T47D (cell line): Measurements from ENCODE around the gene AMZ2.
"Not testable (repeated sequence)": the region's sequence is repeated elsewhere in the genome, so short reads cannot be mapped to it uniquely, and the experiment has no call there.

ENCODE experiments used
- DNase-seq, 2 experiments: peaks; one replicate each; pipeline versions ENCODE4 v3.0.0 to v3.0.0-alpha.2; 2011 to 2012; ENCODE audit warnings: low read depth in 1 of 2, low spot score in 1 of 2
- JUND ChIP-seq: IDR thresholded peaks from 2 replicates; pipeline ENCODE4 v1.6.1; 2012; ENCODE audit warnings: low read depth
- in situ Hi-C: cut with HindIII; loops from 2 replicates; pipeline ENCODE4 v1.10.0; 2016; ENCODE audit warnings: low sequenced_read_pairs, low pct_unique_long_range_greater_than_20kb

The AMZ2 gene

DNA sequence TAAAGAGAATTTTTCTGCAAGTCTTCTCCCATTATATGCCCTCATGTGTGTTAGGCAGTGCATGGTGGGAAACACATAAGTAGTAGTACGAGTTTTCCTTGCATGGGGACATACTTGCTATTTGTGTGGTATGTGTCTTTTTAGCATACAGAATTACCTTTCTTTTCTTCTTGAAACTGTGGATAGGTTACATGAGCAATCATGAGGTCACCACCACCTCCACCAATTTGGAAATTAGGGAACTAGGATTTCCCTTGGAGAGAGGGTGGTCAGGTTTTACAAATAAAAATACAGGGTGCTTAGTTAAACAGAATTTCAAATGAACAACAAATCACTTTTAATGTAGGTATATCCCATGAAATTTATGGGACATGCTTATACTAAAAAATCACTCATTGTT lies 16.3 kb upstream of the AMZ2 start:
- no peak for TF ChIP-seq JUND
- in situ Hi-C loops, result no loop called here
- no peak for DNase-seq

DNA sequence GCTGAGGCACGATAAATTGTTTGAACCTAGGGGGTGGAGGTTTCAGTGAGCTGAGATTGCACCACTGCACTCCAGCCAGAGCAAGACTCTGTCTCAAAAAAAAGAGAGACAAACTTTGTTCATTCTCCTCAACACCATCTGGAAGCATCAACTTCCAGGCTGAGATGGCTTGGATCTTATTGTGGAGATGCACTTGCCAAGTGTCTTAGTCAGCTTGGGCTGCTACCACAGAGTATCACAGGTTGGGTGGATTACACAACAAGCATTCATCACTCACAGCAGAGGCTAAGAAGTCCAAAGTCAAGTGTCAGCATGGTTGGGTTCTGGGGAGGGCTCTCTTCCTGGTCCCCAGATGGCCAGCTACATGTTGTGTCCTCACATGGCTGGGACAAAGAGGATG lies 15.1 kb upstream of the AMZ2 start:
- DNase-seq, in situ Hi-C loops: not testable (repeated sequence)

DNA sequence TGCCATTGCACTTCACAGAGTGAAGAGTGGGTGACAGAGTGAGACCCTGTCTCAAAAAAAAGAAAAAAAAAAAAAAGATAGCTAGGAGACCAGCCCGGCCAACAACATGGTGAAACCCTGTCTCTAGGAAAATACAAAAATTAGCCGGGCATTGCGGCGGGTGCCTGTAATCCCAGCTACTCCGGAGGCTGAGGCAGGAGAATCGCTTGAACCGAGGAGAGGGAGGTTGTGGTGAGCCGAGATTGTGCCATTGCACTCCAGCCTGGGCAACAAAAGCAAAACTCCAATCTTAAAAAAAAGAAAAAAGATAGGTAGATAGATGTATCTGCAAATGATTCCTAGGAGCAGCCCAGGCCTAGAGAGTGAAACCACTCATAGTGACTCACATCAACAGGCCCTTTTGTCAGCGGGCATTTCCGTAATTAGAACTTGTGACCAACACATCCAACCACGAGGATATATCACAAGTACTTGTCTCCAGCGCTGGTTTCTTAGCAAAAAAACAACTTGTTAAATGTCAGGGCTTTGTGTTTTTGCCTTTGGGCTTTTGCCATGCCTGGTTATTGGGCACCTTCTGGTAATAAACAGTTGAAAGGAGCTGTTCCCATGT lies 13.0 kb upstream of the AMZ2 start:
- in situ Hi-C loops, DNase-seq: not testable (repeated sequence)

DNA sequence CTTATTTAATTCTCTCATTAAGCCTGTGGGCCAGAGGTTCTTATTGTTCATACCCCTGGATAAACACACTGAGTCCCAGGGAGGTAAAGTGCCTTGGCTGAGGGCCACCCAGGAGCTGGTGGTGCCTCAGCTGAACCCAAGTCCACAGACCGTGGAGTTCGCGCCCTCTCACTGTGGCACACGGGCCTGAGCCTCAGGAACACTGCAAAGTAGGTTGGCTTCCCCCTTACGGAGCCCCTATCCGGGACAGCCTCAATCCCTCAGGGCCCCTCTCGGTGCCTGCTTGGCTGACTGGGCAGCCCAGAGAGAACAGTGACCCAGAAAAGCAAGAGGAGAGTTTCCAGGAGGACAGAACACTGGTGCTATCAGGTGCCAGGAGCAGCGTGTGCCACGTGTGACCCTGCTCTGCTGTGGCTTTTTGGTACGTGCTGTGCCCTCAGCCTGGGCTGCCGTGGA lies 12.5 kb upstream of the AMZ2 start:
- not testable (repeated sequence) for DNase-seq

DNA sequence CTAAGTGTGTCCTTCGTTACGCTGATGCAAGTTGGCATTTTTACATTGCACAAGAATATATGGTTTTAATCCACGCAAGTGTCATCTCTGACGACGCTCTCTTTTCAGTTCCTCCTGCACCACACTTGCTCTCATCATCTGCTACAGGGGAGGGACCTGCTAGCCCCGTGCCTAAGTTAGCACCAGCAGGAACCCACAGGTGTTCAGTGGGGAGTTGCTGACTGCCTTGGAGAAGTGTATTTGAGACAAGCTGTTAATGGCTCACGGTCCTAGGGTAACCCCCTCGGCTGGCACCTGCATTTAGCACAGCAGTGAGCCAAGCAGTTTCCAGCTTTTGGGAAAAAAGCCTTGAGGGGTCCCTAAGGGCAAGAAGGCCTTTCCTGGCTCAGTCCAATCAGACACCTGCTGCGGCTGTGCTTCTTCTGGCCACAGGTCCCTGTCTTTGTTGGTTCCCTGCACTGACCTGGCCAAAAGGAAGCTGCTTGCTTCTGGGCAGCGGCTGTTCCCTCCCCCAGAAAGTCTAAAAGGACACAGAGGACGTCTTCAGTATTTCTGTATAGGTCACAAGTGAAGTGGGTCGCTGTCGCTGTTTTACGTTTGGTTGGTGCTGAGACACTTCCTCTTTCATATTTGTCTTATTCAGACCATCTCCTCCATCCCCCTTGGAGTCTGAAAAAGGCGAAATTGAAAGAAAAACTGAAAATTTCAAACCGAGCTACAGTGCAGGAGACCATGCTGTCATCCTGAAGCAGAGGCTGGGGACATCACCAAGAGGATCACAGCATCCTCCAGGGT lies 10.3 kb upstream of the AMZ2 start:
- in situ Hi-C loops, DNase-seq: not testable (repeated sequence)

More for the DNA sequence above, 12.5 kb upstream of the AMZ2 start:
- in situ Hi-C loops, result not testable (repeated sequence)

DNA sequence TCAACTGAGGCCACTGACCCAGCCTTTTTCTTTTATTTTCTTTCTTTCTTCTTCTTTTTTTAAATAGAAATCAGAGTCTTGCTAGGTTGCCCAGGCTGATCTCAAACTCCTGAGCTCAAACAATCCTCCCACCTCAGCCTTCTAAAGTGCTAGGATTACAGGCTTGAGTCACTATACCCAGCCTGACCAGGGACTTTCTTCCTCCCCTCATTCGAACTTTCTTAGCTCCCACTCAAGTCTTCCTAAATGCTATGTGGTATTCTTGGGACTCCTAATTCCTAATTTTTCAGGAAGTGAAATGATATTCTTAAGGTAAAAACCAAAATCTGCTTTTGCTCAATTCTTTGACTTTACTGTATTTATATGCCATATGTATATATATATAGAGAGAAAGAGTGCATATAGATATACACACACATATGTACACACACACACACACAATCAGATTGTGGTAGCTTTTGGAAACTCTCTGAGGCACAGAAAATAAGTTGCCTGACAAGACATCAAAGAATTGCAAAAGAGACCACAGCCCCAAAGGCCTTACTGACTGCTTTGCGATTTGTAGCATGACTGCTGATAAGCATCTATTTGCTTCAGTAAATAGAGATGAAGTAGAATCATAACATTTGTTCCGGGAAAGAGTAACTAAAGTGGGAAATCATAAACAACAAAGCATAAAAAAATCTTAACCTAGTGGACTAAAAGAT lies 9.5 kb upstream of the AMZ2 start:
- in situ Hi-C loops, result no loop called here
- no peak for TF ChIP-seq JUND
- no peak for DNase-seq

DNA sequence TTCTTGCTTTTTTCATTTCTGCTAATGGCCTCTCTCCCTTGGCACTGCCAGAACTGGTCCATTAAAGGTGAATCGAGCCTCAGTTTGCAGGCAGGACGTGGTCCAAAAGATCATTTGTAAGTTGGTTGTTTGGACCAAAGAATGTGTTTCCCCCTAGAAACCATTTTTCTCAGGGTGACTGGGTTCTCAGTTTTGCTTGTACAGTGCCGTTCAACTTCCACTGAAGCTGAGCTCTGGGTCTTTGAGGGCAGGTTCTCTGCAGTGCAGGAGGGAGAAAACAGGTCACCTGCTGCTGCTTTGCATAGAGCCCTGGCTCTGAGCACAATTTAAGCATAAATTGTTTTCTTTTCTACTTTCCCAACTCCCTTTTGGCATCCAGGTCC lies 9.0 kb upstream of the AMZ2 start:
- TF ChIP-seq JUND, result no peak
- no peak for DNase-seq
- in situ Hi-C loops, result no loop called here

DNA sequence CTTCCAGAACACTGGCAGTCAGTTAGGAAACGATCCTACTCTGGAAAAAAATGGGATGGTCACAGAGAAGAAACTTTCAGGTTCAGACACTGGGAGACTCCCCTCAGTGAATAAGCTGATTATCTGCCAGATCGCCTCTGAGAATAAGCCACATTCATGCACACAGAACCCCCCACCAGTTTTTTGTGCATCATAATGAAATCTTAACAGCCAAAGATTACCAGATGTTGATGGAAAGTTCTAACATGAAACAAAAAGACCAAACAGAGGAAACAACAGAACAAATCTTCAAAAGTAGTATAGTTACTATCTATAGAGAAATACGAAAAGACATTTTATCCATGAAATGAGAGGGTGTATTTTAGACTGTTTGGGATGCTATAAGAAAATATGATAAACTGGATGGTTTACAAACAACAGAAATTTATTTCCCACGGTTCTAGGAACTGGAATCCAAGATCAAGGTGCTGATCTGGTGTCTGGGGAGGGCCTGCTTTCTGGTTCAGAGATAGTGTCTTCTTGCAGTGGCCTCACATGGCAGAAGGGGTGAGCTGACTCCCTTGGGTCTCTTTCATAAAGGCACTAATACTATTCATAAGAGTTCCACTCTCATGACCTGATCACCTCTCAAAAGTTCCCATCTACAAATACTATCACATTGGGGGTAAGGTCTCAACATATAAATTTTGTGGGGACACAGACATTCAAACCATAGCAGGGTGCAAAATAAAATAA lies 8.0 kb upstream of the AMZ2 start:
- in situ Hi-C loops, result no loop called here
- no peak for TF ChIP-seq JUND
- DNase-seq, result no peak

DNA sequence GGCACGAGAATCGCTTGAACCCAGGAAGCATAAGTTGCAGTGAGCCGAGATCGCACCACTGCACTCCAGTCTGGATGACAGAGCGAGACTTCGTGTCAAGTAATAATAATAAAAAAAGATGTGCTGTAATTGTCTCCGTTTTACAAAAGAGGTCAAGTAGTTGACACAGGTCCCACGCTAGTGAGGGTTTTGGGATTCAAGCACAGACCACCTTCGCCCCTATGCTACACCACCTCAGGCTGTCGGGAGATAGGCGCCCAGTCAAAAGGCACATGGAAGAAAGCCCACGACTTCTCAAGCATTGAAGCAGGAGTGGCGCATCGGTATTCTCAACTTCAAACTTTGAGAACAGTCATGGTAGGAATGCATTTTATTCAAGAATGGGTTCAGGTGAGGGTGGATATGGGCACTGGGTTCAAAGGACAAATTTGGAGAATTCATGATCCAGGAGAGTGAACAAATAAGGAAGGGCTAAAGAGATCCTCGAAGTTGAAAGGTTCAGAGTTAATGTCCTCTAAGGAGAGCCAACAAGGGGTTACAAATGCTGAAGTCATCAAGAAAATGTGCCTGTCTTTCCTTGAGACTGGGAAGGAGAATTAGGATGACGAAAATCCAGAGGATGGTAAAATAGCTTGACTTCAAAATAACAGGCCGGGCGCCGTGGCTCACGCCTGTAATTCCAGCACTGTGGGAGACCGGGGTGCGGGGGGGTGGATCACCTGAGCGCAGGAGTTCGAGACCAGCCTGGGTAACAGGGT lies 1.4 kb upstream of the AMZ2 start:
- TF ChIP-seq JUND, result no peak
- no peak for DNase-seq
- in situ Hi-C loops, result no loop called here

DNA sequence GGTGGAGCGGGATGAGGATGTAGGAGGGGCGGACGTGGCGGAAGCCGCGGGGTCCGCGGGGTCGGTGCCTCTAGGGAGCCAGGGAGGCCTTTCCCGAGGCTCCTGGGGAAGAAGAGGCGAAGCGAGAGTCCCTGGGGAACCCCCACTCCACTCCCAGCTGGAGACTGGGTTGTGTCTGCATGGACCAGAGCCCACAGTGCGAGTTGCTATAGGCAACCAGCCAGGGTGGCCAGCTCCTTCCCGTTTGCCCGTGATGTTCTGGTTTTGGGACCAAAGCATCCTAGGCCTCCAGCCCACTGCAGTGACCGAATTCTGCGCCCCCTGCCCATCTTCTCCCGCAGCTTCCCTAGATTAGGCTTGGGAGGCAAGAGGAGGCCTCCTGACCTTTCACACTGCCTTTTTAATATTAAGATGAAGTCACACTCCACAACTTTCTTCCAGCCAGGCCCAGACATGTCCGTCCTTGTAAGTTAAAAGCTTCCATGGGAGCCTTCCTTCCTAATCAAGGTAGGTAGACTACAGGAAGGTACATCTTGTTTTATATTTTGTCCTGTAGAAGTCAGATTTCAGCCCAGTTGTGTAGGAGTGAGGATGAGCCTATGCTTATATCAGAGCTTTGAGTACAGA lies 469 bp downstream of the AMZ2 start:
- TF ChIP-seq JUND, result no peak
- DNase-seq, result peak in 1 of 2 experiments; percentile 38
- in situ Hi-C loops, result no loop called here

DNA sequence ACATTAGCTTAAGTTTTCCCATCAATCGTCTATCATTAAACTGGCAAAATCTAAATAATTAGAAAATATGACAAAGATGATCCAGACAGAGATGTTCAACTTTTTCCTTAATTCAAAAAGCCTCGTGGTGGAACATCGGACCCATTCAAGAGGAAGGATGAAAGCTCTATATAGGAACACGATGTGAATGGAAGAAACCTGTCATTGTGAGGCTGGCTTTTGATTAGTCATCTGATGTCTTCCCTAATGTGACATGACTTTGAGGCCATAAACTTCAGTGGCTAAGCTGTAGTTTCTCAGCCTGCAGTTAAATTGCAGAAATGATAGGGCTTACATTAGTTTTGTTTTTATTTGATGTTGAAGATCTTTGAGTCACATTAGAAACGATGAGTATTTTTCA lies 1.0 kb downstream of the AMZ2 start:
- TF ChIP-seq JUND, result no peak
- in situ Hi-C loops, result no loop called here
- DNase-seq, result no peak

DNA sequence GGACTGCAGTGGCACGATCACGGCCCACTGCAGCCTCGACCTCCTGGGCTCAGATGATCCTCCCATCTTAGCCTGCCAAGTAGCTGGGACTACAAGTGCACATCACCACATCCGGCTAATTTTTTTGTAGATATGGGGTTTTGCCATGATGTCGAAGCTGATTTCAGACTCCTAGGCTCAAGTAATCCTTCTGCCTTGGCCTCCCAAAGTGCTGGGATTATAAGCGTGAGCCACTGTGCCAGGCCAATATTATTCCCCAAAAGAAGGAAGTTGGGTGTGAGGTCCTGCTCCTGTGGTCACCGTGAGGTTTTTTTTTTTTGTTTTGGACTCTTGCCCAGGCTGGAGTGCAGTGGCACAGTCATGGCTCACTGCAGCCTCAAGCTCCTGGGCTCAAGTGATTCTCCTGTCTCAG lies 1.5 kb downstream of the AMZ2 start:
- DNase-seq, result no peak
- in situ Hi-C loops, result no loop called here
- no peak for TF ChIP-seq JUND

DNA sequence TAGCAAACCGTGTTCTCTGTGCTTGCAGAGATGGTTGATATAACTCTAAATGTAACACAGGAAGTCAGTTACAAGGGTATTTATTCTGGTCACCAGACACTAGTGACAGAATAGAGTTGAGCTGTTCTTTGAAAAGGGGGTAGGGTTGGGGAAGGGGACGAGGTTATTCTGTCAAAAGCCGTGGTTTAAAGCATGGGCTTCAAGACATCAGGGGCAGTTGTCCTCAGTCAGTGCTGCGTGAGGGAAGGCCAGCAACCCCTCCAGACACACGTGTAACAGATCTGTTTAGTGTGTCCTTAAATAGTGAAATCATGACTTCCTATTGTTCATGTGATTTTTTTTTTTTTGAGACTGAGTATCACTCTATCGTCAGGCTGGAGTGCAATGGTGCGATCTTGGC lies 5.6 kb downstream of the AMZ2 start:
- DNase-seq, in situ Hi-C loops: not testable (repeated sequence)
